D341Med (cell line): ENCODE data around the gene TXNDC2.

Experiments
- DNase-seq: peaks from one replicate; pipeline ENCODE4 v3.0.0; 2012; ENCODE audit warnings: low spot score

Gene TXNDC2

DNA sequence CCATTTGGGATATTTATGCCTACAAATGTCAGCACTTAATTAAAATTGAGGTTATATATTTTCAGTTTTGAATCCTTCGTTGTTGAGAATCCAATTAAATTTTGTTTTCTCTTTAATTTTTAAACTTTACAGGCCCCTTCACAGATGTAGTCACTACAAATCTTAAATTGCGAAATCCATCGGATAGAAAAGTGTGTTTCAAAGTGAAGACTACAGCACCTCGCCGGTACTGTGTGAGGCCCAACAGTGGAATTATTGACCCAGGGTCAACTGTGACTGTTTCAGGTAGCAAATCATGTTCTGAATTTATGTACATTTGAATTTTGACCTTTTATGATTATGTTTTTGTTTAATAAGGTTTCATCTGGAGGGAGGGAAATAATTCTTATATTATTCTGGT lies 45.9 kb downstream of the TXNDC2 start:
- DNase-seq, result no peak

DNA sequence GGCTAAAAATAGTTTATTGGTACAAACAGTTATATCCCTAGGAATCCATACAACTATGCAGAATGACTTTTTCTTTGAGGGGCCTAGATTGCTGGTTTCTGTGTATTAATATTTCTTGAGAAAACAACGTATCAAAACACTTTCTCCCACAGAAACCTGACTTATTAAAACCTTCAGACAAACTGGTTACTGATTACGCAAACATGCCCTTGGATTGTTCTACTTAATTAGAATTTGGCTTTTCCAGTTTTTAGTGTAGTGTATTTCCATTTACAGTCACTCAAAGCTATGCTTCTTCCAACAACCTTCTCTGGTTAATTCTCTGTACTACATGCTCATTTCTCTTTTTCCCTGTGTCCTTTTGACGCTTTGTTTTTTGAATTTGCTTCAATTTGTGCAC lies 48.1 kb downstream of the TXNDC2 start:
- DNase-seq, result no peak

DNA sequence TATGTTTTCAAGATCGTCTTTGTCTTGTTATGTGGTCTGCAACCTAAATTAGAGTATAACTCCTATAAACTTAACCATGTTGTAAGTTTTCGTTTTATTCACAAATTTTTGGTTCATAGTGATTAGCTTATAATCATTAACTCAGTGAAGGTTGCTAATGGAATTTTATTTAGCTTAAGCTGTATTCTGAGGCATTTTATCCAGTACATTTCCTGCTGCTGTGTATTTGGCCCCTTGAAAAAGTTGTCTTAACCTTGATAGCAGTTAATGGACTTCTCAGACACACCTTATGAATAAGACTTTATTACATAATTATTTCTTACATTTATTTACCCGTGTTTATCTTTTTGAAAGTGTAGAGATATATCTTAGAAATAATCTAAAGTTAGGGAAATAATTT lies 48.5 kb downstream of the TXNDC2 start:
- DNase-seq, result no peak
